IMR-90 (cell line): ENCODE measurements around the gene RALGPS1.

Experiments
- FOS ChIP-seq: fragments of 150-350 bp; IDR thresholded peaks from 2 replicates; pipeline ENCODE4 v1.6.1; 2016; ENCODE audit warnings: low read depth, low read length
- MAFK ChIP-seq: IDR thresholded peaks from 2 replicates; pipeline ENCODE4 v1.6.1; 2012; ENCODE audit warnings: low read depth, low read length, improper control_type of control experiment
- POLR2A ChIP-seq: IDR thresholded peaks from 2 replicates; pipeline ENCODE4 v1.6.1; 2012; ENCODE audit warnings: mild to moderate bottlenecking, low read depth, low read length
- RAD21 ChIP-seq: IDR thresholded peaks from 2 replicates; pipeline ENCODE4 v1.6.1; 2012; ENCODE audit warnings: low read length, improper control_type of control experiment
- RCOR1 ChIP-seq: IDR thresholded peaks from 2 replicates; pipeline ENCODE4 v1.6.1; 2012; ENCODE audit warnings: mild to moderate bottlenecking, low read length, improper control_type of control experiment; ENCODE audit not compliant: insufficient replicate concordance
- TF ChIP-seq, protein P1 (sequence below): conservative IDR thresholded peaks from 2 replicates; pipeline ENCODE4 v1.5.1; 2012; ENCODE audit warnings: mild to moderate bottlenecking, low read depth, low read length, improper control_type of control experiment

DNA sequence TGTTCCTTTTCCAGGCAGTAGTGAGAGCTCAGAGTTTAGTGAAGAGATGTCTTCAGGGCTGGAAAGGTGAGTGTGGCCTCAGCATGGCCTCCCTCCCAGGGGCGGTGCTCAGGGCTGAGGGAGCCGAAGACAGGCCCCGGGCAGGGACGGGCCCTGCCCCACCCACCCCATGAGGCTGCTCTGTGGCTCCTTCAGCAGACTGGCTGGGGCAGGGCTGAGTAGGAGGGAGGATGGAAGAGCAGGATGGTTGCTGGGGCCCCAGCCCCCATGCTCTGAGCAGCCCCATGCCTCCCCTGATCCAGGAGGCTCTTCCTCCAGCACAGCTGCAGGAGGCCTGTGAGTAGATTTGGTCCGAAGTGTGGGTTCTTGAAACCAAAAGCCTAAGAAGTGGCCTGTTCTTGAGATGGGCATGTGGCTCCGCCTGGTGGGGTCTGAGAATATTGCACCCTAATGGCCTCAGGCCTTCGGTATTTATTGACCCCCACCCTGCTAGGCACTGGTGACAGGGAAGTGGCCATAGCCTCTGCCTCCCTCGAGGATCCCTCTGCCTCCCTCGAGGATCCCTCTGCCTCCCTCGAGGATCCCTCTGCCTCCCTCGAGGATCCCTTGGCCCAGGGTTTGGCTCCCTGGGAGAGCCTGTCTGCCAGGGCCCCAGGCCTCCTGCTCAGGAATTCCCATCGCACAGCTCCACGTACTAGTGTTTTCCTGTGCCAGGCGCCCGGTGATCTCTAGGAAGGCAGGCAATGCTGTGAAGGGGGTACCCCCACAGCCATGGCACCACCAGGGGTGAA lies 284.6 kb downstream of the RALGPS1 start:
- TF ChIP-seq RCOR1 (no peak), FOS (no peak), POLR2A (peak; percentile 57; the same call in 1 of the 2 replicates), RAD21 (peak; percentile 99), MAFK (no peak)
- TF ChIP-seq, protein P1, sequence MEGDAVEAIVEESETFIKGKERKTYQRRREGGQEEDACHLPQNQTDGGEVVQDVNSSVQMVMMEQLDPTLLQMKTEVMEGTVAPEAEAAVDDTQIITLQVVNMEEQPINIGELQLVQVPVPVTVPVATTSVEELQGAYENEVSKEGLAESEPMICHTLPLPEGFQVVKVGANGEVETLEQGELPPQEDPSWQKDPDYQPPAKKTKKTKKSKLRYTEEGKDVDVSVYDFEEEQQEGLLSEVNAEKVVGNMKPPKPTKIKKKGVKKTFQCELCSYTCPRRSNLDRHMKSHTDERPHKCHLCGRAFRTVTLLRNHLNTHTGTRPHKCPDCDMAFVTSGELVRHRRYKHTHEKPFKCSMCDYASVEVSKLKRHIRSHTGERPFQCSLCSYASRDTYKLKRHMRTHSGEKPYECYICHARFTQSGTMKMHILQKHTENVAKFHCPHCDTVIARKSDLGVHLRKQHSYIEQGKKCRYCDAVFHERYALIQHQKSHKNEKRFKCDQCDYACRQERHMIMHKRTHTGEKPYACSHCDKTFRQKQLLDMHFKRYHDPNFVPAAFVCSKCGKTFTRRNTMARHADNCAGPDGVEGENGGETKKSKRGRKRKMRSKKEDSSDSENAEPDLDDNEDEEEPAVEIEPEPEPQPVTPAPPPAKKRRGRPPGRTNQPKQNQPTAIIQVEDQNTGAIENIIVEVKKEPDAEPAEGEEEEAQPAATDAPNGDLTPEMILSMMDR, result peak; percentile 95
